ENCODE data around the gene PCYT1B. TPM values are rescaled to one million over a fixed set of nuclear protein-coding genes. Genes with fewer than 3 reads are reported as not detected.
A peak's percentile ranks its signal among the peaks of the same experiment; 100 is the strongest.

The PCYT1B gene
- total RNA-seq, 2 donors from 2014 or later: 11.3 to 16.0 TPM

DNA sequence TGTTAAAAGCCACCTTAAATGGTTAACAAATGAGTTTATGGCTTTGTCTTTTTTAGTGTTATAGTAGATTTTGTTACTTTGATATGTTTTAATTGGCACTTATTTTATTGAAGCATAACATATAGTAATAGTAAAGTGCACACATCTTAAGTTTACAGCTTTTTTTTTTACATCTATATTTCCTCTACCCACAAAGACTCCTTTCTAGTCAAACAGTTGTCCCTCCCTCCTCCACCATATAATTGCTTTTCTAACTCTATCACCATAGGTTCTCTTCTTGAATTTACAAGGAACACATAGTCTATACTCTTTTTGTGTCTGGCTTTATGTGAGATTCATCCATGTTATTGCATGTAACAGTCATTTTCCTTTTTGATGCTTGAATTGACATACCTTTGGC is 110.6 kb downstream of the PCYT1B start:
- Mint-ChIP-seq H3K4me3 (no peak overlapping the region), H3K27ac (no peak overlapping the region), H3K4me1 (no peaks in the 10 kb centered on the region), H3K36me3 (ENCODE audit: low read depth) (peaks cover 19% of the 10 kb centered on the region), H3K27me3 (ENCODE audit: insufficient read depth) (no peaks in the 10 kb centered on the region), H3K9me3 (no peaks in the 10 kb centered on the region)
- TF ChIP-seq, protein P1, sequence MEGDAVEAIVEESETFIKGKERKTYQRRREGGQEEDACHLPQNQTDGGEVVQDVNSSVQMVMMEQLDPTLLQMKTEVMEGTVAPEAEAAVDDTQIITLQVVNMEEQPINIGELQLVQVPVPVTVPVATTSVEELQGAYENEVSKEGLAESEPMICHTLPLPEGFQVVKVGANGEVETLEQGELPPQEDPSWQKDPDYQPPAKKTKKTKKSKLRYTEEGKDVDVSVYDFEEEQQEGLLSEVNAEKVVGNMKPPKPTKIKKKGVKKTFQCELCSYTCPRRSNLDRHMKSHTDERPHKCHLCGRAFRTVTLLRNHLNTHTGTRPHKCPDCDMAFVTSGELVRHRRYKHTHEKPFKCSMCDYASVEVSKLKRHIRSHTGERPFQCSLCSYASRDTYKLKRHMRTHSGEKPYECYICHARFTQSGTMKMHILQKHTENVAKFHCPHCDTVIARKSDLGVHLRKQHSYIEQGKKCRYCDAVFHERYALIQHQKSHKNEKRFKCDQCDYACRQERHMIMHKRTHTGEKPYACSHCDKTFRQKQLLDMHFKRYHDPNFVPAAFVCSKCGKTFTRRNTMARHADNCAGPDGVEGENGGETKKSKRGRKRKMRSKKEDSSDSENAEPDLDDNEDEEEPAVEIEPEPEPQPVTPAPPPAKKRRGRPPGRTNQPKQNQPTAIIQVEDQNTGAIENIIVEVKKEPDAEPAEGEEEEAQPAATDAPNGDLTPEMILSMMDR (conservative IDR thresholded peaks at IDR 0.05): no peak
- H3K27me3 ChIP-seq (ENCODE audit: control insufficient read depth, insufficient read depth, low read length, poor library complexity, severe bottlenecking): no peaks in the 10 kb centered on the region
- H3K27ac ChIP-seq (ENCODE audit: low read depth, low read length): no peak overlapping the region
- no peak overlapping the region for H3K9ac ChIP-seq (ENCODE audit: extremely low read depth, low read length, poor library complexity, severe bottlenecking)
- no peak overlapping the region for H3K4me3 ChIP-seq (ENCODE audit: low read length)
- no peak for DNase-seq
- H3K9me3 ChIP-seq (ENCODE audit: control insufficient read depth, low read length): no peaks in the 10 kb centered on the region
- H3K4me1 ChIP-seq (ENCODE audit: control insufficient read depth, insufficient read depth, low read length): no peaks in the 10 kb centered on the region
- no peaks in the 10 kb centered on the region for H3K36me3 ChIP-seq (ENCODE audit: control insufficient read depth, insufficient read depth, low read length)

DNA sequence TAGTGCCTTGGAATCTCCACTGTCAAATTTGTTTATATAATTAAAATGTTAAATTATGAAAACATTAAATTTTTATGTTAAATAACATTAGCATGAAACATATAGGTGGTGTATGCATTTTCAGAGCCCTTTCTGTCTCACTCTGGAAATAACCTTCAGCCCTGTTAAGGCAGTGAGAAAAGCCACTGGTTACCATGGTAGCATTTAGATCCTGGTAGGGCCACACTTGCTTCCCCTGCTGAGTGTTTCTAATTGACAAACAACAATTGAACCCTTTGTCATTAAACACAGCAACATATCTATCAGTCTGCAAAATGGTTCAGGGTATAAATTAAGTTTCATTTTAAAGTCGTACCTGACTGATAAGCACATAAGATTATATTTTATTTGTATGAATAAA is 118.5 kb downstream of the PCYT1B start:
- H3K27ac Mint-ChIP-seq: no peak overlapping the region
- no peak for DNase-seq
- H3K36me3 Mint-ChIP-seq (ENCODE audit: low read depth): peaks cover 18% of the 10 kb centered on the region
- Histone ChIP-seq H3K4me1 (ENCODE audit: control insufficient read depth, insufficient read depth, low read length) (peaks cover 4% of the 10 kb centered on the region), H3K4me3 (ENCODE audit: low read length) (no peak overlapping the region), H3K9ac (ENCODE audit: extremely low read depth, low read length, poor library complexity, severe bottlenecking) (no peak overlapping the region), H3K27me3 (ENCODE audit: control insufficient read depth, insufficient read depth, low read length, poor library complexity, severe bottlenecking) (no peaks in the 10 kb centered on the region), H3K9me3 (ENCODE audit: control insufficient read depth, low read length) (no peaks in the 10 kb centered on the region), H3K27ac (ENCODE audit: low read depth, low read length) (peak overlapping the region; percentile 89), H3K36me3 (ENCODE audit: control insufficient read depth, insufficient read depth, low read length) (no peaks in the 10 kb centered on the region)
- peaks cover 47% of the 10 kb centered on the region for H3K4me1 Mint-ChIP-seq
- H3K9me3 Mint-ChIP-seq: no peaks in the 10 kb centered on the region
- TF ChIP-seq, protein P1 (conservative IDR thresholded peaks at IDR 0.05): no peak
- no peaks in the 10 kb centered on the region for H3K27me3 Mint-ChIP-seq (ENCODE audit: insufficient read depth)
- H3K4me3 Mint-ChIP-seq: no peak overlapping the region
- no CpG with 5 or more reads among the region's 1 CpG for WGBS, 2 experiments (ENCODE audit: insufficient coverage in 1 of 2, insufficient read length in 1 of 2)

DNA sequence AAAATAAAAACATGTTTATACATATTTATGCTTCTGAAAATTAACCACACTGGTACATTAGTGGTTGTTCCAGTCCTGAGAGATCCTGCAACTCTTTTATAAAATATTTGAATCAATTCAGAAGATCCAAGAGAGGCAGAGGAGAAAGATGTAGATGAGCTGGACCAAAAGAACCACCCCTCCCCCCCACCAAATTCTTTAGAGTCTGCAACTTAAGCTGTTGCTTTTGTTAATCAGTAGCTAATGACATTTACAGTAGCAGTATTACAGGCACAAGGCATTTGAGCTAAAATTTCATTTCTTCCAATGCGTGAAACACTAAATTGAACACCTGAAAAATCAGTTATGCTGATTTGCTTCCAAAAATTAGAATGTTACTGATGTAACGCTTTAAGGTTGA is 120.5 kb downstream of the PCYT1B start:
- Mint-ChIP-seq H3K4me3 (peak overlapping the region; percentile 29), H3K27me3 (ENCODE audit: insufficient read depth) (no peaks in the 10 kb centered on the region), H3K27ac (no peak overlapping the region), H3K36me3 (ENCODE audit: low read depth) (peaks cover 10% of the 10 kb centered on the region), H3K4me1 (peaks cover 47% of the 10 kb centered on the region), H3K9me3 (no peaks in the 10 kb centered on the region)
- no peaks in the 10 kb centered on the region for H3K36me3 ChIP-seq (ENCODE audit: control insufficient read depth, insufficient read depth, low read length)
- no peaks in the 10 kb centered on the region for H3K9me3 ChIP-seq (ENCODE audit: control insufficient read depth, low read length)
- TF ChIP-seq, protein P1 (conservative IDR thresholded peaks at IDR 0.05): no peak
- no peak overlapping the region for H3K9ac ChIP-seq (ENCODE audit: extremely low read depth, low read length, poor library complexity, severe bottlenecking)
- no peak for DNase-seq
- 50 to 65% methylated on average over 1 to 2 of the region's 2 CpGs for WGBS, 2 experiments (ENCODE audit: insufficient coverage in 1 of 2, insufficient read length in 1 of 2)
- no peak overlapping the region for H3K27ac ChIP-seq (ENCODE audit: low read depth, low read length)
- peak overlapping the region; percentile 58 for H3K4me3 ChIP-seq (ENCODE audit: low read length)
- peaks cover 4% of the 10 kb centered on the region for H3K4me1 ChIP-seq (ENCODE audit: control insufficient read depth, insufficient read depth, low read length)
- no peaks in the 10 kb centered on the region for H3K27me3 ChIP-seq (ENCODE audit: control insufficient read depth, insufficient read depth, low read length, poor library complexity, severe bottlenecking)

Data from endodermal cell (in vitro differentiated cells).